Inflammatory macrophage treated with lipopolysaccharide for 1 hour (primary cell): Measurements from ENCODE around the gene SDF4.

Experiments
- DNase-seq, 2 donors: peaks; one replicate each; pipeline ENCODE4 v3.0.0-alpha.2; 2020 to 2022

The SDF4 gene

DNA sequence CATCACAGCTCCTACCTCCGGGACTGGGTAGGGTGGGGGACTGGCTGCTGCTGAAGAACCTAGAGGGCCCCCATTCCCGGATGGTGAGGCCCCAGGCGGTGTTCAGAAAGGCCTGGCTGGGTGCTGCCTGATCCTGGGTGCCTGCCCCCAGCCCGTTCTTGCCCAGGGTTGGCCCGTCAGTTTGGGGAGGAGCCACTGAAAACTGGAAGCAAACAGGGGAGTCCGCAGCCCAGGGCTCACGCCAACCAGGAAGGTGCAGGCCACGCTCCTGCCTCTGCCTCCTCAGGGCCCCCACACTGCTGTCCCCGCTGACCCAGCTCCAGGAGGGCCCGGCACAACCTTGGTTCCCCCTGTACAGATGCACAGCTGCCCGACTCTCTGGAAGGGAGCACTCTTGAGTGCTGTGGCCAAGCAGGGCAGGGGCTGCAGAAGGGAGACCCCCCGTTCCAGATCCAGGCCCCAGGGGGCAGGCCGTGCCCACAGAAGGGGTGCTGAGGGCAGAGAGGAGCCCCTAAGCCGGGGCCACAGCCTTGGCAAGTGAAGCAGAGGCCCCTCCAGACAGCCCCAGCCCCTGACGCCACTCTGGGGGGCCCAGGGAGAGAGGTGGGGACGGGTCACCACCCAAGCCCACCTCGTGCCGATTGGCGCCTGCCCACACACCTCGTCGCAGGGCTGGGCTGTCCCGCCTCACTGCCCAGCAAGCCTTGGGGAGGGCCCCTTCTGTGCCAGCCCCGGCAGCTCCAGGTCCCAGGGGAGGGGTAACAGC, 9.2 kb upstream of the SDF4 start:
- no peak for DNase-seq

DNA sequence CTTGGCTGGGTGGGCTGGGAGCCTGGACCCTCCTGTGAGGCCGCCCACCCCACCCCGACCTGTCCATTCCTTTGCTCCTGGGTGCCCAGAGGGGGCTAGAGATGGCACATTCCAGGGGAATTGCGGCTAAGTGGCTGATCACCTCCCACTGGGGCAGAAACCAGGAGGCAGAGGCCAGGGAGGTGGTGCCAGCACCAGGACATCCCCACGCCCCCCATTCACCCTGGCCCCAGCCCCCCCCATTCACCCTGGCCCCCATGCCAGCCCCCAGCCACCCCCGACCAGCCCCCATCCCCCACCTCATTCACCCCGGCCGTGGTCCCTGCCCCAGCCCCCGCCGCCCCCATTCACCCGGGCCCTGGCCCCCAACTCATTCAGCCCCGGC, 8.5 kb upstream of the SDF4 start:
- no peak for DNase-seq

DNA sequence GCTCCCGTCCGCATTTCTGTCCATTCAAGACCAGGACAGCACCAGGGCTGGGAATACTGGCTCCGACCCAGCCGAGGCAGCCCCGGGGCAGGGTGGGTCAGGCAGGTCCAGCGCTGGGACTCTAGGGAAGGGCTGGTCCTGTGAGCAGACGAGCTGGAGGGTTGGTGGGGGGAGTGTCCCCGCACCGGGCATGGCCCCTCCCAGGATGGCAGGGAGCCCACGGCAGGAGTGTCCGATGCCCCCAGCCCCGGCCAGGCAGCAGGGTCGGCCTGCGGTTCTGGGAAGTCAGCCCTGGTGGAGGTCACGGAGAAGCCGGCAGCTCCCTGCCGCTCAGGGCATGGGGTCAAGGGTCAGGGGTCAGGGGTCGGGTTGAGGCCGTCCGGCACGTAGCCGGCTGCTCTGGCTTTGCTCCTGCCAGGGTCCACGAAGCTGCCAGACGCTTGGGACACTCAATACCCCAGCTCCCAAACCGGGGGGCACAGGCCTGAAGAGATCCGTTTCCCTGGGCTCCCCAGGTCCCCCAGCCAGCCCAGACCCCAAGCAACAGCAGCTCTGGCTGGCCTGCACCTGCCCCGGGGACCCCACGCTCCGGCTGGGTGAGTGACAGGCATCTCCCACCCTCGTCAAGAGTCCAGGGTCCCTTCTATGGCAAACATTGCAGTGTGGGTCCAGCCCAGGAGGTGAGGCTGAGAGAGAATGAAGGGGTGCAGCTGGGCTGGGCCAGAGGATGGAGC, 8.0 kb upstream of the SDF4 start:
- no peak for DNase-seq

DNA sequence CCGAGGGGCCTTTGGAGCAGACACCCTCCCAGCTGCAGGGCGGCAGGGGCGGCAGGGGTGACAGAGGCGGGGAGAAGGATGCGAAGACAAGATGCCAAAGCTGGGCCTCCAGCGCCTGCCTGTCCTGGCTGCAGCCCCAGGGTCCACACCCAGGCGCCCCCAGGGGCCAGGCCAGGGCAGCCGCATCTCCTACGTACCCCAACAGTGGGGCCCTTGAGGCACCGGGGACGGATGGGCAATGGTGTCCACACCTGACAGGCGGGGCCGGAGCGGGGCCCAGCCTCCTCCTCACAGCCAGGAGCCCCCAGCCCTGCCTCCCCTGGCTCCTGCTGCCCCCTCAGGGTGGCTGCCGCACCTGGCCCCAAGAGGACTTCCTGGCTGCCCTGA, 7.4 kb upstream of the SDF4 start:
- no peak for DNase-seq

DNA sequence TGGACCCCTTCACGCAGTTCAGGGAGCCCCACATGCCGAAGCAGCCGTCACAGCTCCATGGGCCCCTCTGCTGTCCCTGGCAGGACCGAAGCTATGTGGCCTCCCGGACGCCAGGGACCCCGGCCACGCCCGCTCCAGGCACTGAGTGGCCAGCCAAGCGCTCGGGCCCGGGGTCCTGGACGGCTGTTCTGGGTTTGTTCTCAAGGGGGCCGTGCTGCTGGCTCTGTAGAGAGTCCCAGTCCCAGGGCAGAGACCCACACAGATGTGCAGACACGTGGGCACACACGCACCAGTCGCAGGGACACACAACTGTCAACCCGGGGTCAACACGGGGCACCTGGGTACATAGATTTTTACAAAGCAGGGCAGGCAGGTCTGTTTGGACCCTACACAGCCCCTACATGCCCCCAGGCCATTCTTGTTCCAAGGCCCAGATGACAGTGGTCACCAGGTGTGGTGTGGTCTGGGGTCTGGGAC, 6.9 kb upstream of the SDF4 start:
- no peak for DNase-seq

DNA sequence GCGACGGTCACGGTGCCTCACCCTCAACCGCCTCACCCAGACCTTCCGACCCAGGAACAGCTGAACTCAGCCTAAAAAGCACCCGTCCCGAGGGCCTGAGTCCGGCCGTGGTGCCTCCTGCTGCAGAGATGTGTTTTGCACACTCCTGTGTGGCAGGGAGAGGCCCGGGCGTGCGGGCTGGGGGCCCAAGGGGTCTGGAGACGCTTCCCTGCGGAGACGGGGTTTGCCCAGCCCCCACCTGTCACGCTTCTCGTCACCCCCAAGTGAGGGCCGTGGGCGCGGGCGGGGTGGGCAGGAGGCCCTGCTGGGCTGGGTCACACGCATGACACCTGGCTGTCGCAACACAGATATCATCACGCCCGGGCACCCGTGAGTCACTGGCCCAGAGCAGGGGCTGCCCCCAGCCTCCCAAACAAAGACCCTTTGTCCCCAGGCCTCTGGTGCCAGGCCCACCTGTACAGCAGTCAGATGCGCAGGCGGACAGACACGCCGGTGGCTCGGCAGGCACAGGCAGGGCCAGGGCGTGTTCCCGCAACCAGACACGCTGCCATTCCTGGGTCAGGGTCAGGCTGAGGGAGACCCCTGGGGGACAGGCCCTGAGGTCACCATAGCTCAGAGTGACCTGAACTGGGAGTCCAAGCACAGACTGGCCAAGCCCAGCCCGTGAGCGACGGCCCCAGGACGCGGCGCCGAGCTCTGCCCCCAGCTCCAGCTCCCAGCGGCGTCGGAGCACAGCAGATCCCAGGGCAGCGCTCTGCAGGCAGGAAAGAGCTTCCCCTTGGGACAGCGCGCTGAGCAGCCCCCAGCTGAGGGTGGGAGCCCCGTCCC, 6.3 kb upstream of the SDF4 start:
- no peak for DNase-seq

DNA sequence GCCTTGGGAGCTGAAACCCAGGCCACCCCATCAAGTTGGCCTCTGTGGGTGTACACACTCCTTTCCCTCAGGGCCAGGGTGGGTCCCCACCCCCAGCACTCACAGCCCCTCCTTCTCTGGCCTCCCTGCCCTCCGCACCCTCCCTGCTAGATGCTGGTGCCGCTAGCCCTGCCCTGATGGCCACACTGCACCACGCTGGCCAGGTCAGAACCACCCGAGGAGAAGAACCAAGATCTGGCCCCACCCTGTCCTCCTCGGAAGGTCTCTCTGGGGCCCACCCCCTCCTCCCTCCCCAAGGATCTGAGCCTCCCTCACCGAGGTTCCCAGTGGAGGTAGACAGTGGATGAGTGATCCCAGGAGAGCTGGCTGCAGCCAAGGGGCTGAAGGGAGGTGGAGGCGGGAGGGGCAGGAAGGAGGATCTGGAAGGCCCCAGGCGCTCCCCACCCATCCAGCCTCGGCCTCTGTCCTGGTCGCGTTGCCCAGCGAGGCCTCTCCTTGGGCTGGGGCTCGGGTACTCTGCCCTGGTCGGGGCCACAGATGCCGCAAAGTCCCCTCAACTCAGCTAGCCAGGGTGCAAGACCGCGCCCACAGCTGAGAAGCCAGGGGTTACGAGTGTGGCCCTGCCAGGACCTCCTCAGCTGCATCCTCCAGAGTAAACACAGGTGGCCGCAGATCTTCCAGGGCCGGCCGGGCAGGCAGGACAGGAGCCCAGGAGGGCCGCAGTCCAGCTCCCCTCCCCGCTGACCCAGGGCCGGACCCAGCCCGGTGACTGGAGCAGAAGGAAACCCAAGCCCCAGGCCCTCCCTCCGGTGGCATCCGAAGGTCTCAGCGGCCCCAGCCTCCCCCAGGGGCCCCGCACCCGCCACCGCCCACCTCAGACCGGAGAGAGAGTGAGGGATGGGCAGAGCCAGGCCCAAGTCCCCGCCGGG, 5.4 kb upstream of the SDF4 start:
- DNase-seq, result no peak

DNA sequence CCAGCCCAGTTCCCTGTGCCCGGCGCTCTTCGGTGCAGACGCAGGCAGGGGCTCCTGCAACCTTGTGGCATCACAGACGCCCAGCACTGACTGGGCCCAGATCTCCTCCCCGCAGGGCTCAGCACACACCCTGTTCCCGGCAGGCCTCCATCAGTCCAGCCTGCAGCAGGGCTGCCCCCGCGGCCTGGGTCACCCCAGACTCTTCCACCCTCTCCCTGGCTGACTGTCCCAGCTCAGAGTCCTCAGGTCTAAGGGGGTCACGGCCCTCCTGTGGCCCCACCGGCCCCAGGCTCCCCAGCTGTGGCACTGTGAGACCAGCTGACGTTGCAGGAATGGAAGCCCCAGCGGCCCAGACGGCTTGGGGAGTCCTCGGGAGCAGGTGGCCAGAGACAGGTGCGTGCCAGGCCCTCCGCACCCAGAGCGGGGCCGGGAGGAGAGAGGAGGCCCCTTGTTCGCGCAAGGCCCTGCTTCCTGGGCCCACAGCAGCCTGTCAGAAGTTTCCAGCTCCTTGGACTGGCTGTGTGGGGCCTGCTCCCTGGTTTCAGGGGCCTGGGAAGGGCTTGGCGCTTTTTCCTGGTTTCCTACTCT, 4.5 kb upstream of the SDF4 start:
- no peak for DNase-seq

DNA sequence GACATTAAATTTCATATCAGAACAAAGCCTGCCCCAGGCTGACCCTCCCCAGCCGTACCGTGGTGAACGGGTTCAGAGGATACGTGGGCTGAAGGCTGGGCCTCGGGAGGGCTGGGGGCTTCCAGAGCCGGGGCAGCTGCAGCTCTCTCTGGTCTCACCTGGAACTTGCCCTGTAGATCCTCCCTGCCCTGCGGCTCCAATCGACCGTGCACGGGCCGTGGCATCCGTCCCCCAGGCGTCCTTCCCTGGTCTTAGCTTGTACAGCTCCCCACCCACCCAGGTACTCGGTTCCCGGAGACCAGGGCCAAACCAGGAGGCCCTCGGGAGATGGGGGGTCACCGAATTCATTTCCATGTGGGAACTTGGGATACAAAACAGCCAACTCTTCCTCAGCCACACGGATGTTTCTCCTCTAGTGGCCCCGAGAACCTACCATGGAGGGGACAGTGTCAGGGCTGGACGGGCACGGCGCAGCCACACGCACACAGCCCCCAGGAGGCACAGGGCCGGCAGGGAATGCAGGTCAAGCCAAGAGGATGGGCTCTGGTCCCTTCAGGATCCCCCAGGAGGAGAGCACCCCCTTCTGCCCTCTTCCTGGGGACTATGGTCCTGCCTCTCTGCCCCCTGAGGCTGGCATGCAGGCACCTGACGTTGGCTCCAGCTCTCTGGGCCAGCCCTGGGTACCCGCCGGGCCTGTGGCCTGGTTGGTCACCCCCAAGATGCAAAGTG, 3.4 kb upstream of the SDF4 start:
- DNase-seq, result no peak

DNA sequence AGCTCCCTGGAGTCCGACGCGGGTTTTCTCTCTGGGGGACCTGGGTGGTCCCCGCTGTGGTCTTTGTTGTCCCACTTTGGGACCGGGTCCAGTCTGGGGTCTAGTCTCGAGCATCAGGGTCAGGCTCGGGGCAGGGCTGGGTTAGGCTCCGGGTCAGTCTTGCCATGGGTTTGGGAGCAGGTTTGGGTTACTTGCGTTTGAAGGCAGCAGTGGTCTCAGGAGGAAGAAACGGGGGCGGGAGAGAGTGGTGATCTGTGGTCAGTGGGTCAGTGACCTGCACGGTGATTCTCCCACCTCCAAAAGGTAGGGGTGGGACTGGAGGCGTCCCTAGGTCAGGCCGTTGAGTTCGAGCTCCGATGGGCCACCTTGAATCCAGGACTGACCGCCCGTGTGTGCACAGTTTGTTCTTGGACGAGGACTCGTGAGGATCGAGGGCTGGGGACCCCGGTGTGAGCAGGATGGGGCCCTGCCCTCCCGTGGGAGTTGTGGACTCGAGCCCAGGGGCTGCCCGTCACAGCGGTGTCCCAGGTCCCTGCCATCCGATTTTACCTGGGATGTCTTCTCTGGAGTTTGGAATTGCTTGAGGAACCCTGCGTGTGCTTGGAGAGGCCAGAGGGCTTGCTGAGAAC, 2.5 kb upstream of the SDF4 start:
- no peak for DNase-seq

DNA sequence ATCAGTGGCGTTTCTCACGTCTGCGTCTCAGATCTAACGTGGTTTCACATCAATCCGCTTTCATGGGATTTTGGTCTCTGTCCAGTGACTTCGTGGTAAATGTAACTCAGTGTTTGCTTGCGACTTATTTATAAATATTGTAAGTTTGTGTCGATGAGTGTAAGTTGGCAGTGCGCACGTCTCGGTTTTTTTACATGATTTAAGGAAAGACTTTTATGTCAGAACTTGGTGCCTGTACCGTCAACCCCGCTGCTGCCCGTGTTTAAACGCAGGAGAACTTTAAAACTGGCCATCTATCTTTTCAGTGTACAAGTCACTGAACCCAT, 1.7 kb upstream of the SDF4 start:
- DNase-seq, result no peak

DNA sequence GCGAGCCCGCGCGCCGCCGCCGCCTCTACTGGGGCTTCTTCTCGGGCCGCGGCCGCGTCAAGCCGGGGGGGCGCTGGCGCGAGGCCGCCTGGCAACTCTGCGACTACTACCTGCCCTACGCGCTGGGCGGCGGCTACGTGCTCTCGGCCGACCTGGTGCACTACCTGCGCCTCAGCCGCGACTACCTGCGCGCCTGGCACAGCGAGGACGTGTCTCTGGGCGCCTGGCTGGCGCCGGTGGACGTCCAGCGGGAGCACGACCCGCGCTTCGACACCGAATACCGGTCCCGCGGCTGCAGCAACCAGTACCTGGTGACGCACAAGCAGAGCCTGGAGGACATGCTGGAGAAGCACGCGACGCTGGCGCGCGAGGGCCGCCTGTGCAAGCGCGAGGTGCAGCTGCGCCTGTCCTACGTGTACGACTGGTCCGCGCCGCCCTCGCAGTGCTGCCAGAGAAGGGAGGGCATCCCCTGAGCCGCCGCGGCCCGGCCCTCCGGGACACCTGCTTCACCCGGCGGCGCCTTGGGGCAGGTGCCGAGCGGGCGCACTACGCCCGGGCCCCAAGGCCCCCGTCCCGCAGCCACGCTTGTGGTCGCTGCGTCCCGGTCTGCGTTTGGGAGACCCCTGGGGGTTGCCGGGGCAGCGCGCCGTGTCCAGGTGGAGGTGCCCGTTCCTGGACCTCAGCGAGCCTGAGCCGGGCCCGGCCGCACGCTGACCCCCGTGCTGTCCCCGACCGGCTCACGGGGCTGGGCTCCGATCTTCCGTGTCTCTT, 1.2 kb upstream of the SDF4 start:
- no peak for DNase-seq

DNA sequence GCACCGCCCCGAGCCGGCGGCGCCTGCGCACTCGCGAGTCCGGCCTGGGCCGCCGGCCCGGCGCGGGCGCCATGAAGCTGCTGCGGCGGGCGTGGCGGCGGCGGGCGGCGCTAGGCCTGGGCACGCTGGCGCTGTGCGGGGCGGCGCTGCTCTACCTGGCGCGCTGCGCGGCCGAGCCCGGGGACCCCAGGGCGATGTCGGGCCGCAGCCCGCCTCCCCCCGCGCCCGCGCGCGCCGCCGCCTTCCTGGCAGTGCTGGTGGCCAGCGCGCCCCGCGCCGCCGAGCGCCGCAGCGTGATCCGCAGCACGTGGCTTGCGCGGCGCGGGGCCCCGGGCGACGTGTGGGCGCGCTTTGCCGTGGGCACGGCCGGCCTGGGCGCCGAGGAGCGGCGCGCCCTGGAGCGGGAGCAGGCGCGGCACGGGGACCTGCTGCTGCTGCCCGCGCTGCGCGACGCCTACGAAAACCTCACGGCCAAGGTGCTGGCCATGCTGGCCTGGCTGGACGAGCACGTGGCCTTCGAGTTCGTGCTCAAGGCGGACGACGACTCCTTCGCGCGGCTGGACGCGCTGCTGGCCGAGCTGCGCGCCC, 501 bp upstream of the SDF4 start, which contains the start of gene B3GALT6:
Gene B3GALT6, plus strand, starts transcription at position 30 of the 588 bp plus-strand sequence. Its CDS starts 42 bp downstream, at position 72.
- peak in 1 of 2 donors; percentile 36 for DNase-seq

DNA sequence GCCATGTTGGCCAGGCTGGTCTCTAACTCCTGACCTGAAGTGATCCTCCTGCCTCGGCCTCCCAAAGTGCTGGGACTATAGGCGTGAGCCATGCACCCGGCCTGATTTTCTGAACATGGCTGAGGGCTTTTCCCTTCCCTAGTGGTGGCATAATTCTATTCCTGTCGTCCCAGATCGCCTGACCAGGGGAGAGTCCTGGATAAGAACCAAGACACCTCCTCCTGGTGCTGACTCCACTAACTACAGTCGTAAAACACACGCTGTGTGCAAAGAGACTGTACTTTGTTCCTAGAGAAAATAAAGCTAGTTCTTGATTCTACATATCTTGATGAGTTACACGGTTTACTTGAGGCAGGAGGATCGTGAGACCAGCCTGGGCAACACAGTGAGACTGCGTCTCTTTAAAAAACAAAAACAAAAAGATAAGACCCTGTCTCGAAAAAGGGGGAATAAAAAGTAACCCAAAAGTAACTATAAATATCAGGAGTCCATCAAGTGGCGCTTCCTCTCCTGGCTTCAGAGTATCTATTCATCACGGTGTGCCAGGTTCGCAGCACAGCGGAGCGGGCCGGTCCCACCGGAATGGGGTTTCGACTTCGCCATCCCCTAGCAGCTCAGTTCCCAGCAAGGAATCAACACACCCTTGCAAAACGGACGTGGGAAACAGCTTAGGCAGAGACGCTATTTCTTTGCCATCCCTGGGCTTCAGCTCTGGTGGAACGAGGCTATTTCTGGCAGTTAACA, 973 bp downstream of the SDF4 start:
- DNase-seq, result peak; percentile 38 to 75

DNA sequence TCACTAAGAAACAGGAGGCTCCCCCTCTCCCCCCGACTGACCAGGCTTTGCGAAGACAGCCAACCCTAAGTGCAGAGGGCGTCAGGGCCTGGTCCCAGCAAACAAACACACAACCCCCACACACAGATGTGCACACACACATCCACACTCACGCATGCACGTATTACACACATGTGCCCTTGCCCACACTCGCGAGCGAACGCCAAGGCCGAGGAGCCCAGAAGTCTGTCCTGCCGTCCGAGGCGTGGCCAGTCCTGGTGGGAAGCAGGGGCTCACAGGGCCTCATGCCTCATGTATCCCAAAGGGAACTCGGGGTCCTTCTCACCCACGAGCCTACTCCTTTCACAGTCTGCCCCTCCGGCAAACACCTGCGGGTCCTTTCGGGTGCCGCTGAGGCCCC, 2.0 kb downstream of the SDF4 start:
- no peak for DNase-seq

DNA sequence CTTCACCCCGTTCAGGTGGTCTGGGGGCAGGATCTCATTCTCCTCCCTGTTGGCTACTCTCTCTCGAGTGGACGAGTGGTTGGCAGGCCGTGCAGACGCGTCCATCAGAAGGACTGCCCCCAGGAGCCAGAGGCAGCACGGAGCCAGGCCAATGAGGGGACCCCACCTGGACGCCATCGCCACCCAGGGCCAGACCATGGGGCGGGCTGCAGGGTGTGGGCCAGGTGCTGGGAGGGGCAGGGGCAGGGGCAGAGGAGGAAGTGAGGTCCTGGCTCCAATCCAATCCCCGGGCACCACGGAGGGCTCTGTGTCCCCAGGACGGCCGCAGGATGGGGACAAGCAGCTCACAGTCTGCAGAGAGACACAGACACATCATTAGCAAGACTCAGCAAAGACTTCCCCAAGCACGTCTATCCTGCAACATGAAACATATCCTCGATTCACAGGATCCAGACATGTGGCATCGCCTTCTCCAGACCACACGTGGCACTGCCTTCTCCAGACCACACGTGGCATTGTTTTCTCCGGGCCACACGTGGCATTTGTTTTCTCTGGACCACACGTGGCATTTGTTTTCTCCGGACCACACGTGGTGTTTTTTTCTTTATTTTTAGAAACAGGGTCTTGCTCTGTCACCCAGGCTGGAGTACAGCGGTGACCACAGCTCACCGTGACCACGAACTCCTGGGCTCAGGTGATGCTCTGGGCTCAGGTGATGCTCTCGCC, 3.0 kb downstream of the SDF4 start:
- no peak for DNase-seq

DNA sequence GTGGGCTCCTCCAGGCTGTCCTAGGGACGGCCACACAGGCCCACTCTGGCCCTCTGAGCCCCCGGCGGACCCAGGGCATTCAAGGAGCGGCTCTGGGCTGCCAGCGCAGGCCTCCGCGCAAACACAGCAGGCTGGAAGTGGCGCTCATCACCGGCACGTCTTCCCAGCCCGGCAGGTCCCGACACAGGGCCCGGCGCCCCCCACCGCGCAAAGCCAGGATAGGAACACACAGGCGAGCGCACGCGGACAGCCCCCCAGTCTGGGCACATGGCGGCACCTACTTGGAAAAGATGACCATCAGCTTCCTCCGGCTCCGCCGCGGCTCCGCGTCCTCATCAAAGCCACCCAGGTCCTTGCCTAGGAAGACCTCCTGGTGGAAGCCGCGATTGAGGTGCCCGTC, 3.6 kb downstream of the SDF4 start:
- no peak for DNase-seq

DNA sequence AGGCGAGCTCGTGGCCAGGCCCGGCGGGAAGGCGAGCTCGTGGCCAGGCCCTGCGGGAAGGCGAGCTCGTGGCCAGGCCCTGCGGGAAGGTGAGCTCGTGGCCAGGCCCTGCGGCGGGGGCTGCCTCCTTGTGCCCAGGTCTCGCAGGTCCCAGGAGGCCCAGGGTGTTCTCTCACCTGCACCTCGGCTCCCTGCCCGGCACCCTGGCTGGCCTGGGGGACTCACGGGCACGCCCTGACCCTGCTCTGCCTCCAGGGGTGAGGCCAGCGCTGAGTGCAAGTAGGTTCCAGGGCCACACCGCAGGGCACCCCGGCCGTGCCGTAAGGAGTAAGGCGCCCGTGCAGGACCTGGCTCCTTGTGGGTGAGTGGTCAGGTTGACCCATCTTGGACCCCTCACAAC, 4.4 kb downstream of the SDF4 start:
- DNase-seq, result no peak
